K562 (cell line): ENCODE results near the gene RGS12. TPM values are rescaled to one million over a fixed set of nuclear protein-coding genes. Genes with fewer than 3 reads are reported as not detected.

Source experiments
- BRD4 ChIP-seq: fragments of 200-600 bp; sonication (generic); IDR thresholded peaks from 2 replicates; pipeline ENCODE4 v1.6.1; 2017; ENCODE audit warnings: inconsistent platforms
- CBFA2T2 ChIP-seq: fragments of 450-650 bp; conservative IDR thresholded peaks from 2 replicates; pipeline ENCODE4 v1.6.1; 2017; ENCODE audit warnings: mild to moderate bottlenecking
- CTBP1 ChIP-seq: fragments of 450-650 bp; IDR thresholded peaks from 2 replicates; pipeline ENCODE4 v1.6.1; 2016; ENCODE audit warnings: borderline replicate concordance
- DIDO1 ChIP-seq: fragments of 450-650 bp; IDR thresholded peaks from 2 replicates; pipeline ENCODE4 v1.6.1; 2016; ENCODE audit warnings: low read depth, missing biosample characterization, missing genetic modification characterization
- EGR1 ChIP-seq: fragments of 450-650 bp; conservative IDR thresholded peaks from 2 replicates; pipeline ENCODE4 v1.6.1; 2017; ENCODE audit warnings: mild to moderate bottlenecking
- ELF1 ChIP-seq: fragments of 200-800 bp; sonication (Bioruptor generic); IDR thresholded peaks from 2 replicates; pipeline ENCODE4 v1.6.1; 2016; ENCODE audit warnings: missing genetic modification characterization, missing compliant biosample characterization
- FOS ChIP-seq: IDR thresholded peaks from 3 replicates; pipeline ENCODE4 v1.6.1; 2011; ENCODE audit not compliant: insufficient read length; ENCODE audit errors: extremely low read depth
- FOXP1 ChIP-seq: sonication (generic); formaldehyde crosslinking; IDR thresholded peaks from 2 replicates; pipeline ENCODE4 v1.8.0; 2022; ENCODE audit warnings: mild to moderate bottlenecking, missing genetic modification reagents
- FUS ChIP-seq: fragments of 200-400 bp; formaldehyde crosslinking; optimal IDR thresholded peaks from 2 replicates; pipeline ENCODE3; 2017; ENCODE audit warnings: low read depth, low read length
- HNRNPL ChIP-seq: fragments of 200-400 bp; formaldehyde crosslinking; IDR thresholded peaks from 2 replicates; pipeline ENCODE4 v1.6.1; 2017; ENCODE audit warnings: low read depth, mild to moderate bottlenecking, low read length
- IFI16 ChIP-seq: fragments of 250-450 bp; sonication (Bioruptor Pico); IDR thresholded peaks from 2 replicates; pipeline ENCODE4 v2.1.2; 2022; ENCODE audit warnings: mild to moderate bottlenecking, inconsistent platforms
- KAT7 ChIP-seq: sonication (generic); formaldehyde crosslinking; IDR thresholded peaks from 2 replicates; pipeline ENCODE4 v1.8.0; 2022; ENCODE audit warnings: missing genetic modification reagents, mild to moderate bottlenecking, borderline replicate concordance
- MEIS2 ChIP-seq: fragments of 450-650 bp; IDR thresholded peaks from 2 replicates; pipeline ENCODE4 v1.6.1; 2014; ENCODE audit warnings: mild to moderate bottlenecking; ENCODE audit not compliant: partially characterized antibody
- PCBP2 ChIP-seq: fragments of 200-400 bp; formaldehyde crosslinking; IDR thresholded peaks from 2 replicates; pipeline ENCODE4 v1.6.1; 2018; ENCODE audit warnings: low read length, low read depth, mild to moderate bottlenecking, moderate library complexity; ENCODE audit not compliant: poor library complexity, severe bottlenecking
- PTTG1 ChIP-seq: fragments of 450-650 bp; IDR thresholded peaks from 2 replicates; pipeline ENCODE4 v1.6.1; 2016; ENCODE audit warnings: low read depth, mild to moderate bottlenecking, missing genetic modification characterization, missing compliant biosample characterization
- TCFL5 ChIP-seq: fragments of 250-450 bp; sonication (Bioruptor Pico); conservative IDR thresholded peaks from 2 replicates; pipeline ENCODE4 v1.6.1; 2021; ENCODE audit warnings: mild to moderate bottlenecking, moderate library complexity, matching md5 sums
- TGIF2 ChIP-seq: sonication (generic); formaldehyde crosslinking; IDR thresholded peaks from 2 replicates; pipeline ENCODE4 v1.8.1; 2022; ENCODE audit warnings: mild to moderate bottlenecking, missing genetic modification reagents, moderate library complexity
- YY1 ChIP-seq, 3 experiments: IDR thresholded peaks; 2 replicates each; pipeline ENCODE4 v1.6.1; 2011; ENCODE audit warnings: low read length in 2 of 3, mild to moderate bottlenecking in 2 of 3, moderate library complexity in 2 of 3, borderline replicate concordance in 1 of 3, control low read depth in 1 of 3, low read depth in 1 of 3; ENCODE audit not compliant: insufficient read depth in 3 of 3, insufficient replicate concordance in 2 of 3, control insufficient read depth in 1 of 3, insufficient read length in 1 of 3; ENCODE audit errors: extremely low read depth in 1 of 3
- ZNF133 ChIP-seq: fragments of 250-450 bp; sonication (Bioruptor Pico); IDR thresholded peaks from 2 replicates; pipeline ENCODE4 v1.4.0; 2020; ENCODE audit warnings: mild to moderate bottlenecking
- ZNF3 ChIP-seq: fragments of 250-450 bp; sonication (Bioruptor Pico); IDR thresholded peaks from 2 replicates; pipeline ENCODE4 v1.5.0; 2021; ENCODE audit warnings: mild to moderate bottlenecking, moderate library complexity
- polyA plus RNA-seq, 8 experiments: library from polyadenylated mRNA; depleted of rRNA in 4 of 8; stranded (reverse) in 5 of 8; unstranded in 3 of 8; fragments of >200 nt; fragmentation: Nextera tagmentation in 2 of 8; fragmentation: Illumina TruSeq in 1 of 8; extraction: Ambion mirVana in 2 of 8; extraction: Trizol in 1 of 8; gene quantifications; 2 replicates each; pipeline versions ENCODE4 v1.2.1 to v1.2.3, GENCODE V29; 2011 to 2014; ENCODE audit warnings: inconsistent platforms in 1 of 8, missing spikeins in 1 of 8
- total RNA-seq, 7 experiments: library from RNA; depleted of rRNA in 6 of 7; stranded (reverse); fragments of >200 nt in 6 of 7; fragmentation: Illumina TruSeq in 2 of 7; extraction: Trizol in 2 of 7; gene quantifications; 2 replicates each; pipeline versions ENCODE4 v1.2.1 to v1.2.3, GENCODE V29; 2011 to 2021; ENCODE audit warnings: low replicate concordance in 1 of 7
- TF ChIP-seq, protein P1 (sequence below), 2 experiments: fragments of 150-350 bp in 1 of 2; IDR thresholded peaks; 2 replicates each; pipeline ENCODE4 v1.6.1; 2012 to 2016; ENCODE audit warnings: low read depth in 2 of 2, low read length in 2 of 2, mild to moderate bottlenecking in 1 of 2, moderate library complexity in 1 of 2
- TF ChIP-seq, protein P2 (sequence below), 2 experiments: fragments of 450-650 bp in 1 of 2; sonication (generic) in 1 of 2; formaldehyde crosslinking; conservative IDR thresholded peaks; 2 replicates each; pipeline versions ENCODE4 v1.4.0 to v1.8.1; 2020 to 2022; ENCODE audit warnings: mild to moderate bottlenecking in 1 of 2, missing genetic modification reagents in 1 of 2
- TF ChIP-seq, protein P3 (sequence below): sonication (generic); formaldehyde crosslinking; IDR thresholded peaks from 2 replicates; pipeline ENCODE4 v1.8.1; 2023; ENCODE audit warnings: mild to moderate bottlenecking, missing genetic modification reagents, moderate library complexity

RGS12 gene
- total and polyA plus RNA-seq, 9 of the 15 experiments (the other 6 are each of a cell fraction or from before 2014, with no cell fraction given) = 0.30 to 8.8 (median 5.5) TPM

DNA sequence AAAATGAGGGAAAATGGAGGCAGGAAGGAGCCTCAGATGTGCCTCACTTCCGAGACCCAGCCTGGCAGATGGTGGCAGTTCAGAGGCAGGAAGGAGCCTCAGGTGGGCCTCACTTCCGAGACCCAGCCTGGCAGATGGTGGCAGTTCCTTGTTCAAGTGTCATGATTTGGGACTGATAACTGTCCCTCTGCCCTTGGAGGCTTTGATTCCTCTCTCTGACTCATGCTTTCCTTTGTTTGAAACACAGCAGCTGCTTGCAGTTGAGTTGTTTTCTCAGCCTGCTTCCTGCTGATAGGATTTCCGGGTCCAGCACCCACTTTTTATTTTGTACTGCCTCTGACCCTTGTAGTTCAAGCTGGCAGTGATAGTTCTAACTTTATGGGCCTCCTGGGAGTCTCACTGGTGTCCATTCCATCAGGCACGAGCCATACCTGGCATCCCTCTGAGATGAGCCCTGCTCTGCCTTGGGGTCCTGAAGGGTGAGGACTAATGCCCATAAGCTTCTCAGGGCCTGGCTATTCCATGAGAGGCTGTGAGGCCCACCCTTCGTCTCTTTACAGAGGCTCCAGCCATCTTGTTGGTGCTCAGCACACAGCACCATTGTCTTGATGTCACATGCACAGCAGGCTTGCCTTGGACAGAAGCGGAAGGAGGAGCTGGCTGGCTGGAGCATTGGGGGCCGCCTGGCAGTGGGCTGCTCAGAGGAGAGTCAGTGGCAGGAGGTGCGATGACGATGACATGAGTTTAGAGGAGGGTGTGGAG is 13.0 kb downstream of the RGS12 start (continued):
- TF ChIP-seq HNRNPL = no peak
- TF ChIP-seq KAT7 (CRISPR knock-in tag) = no peak
- TF ChIP-seq CTBP1 = no peak
- no peak for TF ChIP-seq ZNF133 (CRISPR knock-in tag)
- TF ChIP-seq, protein P1, sequence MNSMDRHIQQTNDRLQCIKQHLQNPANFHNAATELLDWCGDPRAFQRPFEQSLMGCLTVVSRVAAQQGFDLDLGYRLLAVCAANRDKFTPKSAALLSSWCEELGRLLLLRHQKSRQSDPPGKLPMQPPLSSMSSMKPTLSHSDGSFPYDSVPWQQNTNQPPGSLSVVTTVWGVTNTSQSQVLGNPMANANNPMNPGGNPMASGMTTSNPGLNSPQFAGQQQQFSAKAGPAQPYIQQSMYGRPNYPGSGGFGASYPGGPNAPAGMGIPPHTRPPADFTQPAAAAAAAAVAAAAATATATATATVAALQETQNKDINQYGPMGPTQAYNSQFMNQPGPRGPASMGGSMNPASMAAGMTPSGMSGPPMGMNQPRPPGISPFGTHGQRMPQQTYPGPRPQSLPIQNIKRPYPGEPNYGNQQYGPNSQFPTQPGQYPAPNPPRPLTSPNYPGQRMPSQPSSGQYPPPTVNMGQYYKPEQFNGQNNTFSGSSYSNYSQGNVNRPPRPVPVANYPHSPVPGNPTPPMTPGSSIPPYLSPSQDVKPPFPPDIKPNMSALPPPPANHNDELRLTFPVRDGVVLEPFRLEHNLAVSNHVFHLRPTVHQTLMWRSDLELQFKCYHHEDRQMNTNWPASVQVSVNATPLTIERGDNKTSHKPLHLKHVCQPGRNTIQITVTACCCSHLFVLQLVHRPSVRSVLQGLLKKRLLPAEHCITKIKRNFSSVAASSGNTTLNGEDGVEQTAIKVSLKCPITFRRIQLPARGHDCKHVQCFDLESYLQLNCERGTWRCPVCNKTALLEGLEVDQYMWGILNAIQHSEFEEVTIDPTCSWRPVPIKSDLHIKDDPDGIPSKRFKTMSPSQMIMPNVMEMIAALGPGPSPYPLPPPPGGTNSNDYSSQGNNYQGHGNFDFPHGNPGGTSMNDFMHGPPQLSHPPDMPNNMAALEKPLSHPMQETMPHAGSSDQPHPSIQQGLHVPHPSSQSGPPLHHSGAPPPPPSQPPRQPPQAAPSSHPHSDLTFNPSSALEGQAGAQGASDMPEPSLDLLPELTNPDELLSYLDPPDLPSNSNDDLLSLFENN (IDR thresholded peaks at IDR 0.05; ENCODE audit: low read depth in 2 of 2, low read length in 2 of 2) = peak in 1 of 2 experiments; percentile 45; a peak in 1 of 4 replicates
- no peak for TF ChIP-seq TCFL5 (CRISPR knock-in tag)
- TF ChIP-seq EGR1 = no peak
- TF ChIP-seq, protein P2, sequence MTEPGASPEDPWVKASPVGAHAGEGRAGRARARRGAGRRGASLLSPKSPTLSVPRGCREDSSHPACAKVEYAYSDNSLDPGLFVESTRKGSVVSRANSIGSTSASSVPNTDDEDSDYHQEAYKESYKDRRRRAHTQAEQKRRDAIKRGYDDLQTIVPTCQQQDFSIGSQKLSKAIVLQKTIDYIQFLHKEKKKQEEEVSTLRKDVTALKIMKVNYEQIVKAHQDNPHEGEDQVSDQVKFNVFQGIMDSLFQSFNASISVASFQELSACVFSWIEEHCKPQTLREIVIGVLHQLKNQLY (CRISPR knock-in tag; conservative IDR thresholded peaks at IDR 0.05) = no peak
- TF ChIP-seq ZNF3 (CRISPR knock-in tag) = no peak
- TF ChIP-seq ELF1 (tag) = peak; percentile 37; the same call in 1 of the 2 replicates
- TF ChIP-seq FOS = peak; percentile 20
- 0 out of 2 replicates have a peak, but pooled peaks have one; percentile 31 for TF ChIP-seq FOXP1 (CRISPR knock-in tag)
- TF ChIP-seq PTTG1 (tag) = no peak
- TF ChIP-seq TGIF2 (CRISPR knock-in tag) = no peak
- TF ChIP-seq, protein P3, sequence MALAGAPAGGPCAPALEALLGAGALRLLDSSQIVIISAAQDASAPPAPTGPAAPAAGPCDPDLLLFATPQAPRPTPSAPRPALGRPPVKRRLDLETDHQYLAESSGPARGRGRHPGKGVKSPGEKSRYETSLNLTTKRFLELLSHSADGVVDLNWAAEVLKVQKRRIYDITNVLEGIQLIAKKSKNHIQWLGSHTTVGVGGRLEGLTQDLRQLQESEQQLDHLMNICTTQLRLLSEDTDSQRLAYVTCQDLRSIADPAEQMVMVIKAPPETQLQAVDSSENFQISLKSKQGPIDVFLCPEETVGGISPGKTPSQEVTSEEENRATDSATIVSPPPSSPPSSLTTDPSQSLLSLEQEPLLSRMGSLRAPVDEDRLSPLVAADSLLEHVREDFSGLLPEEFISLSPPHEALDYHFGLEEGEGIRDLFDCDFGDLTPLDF = no peak
- no peak for TF ChIP-seq FUS
- TF ChIP-seq DIDO1 = no peak
- TF ChIP-seq MEIS2 = peak; percentile 14
- peak in 1 of 3 experiments; percentile 15 for TF ChIP-seq YY1 (IDR thresholded peaks at IDR 0.05; ENCODE audit: borderline replicate concordance in 1 of 3, control insufficient read depth in 1 of 3, extremely low read depth in 1 of 3, insufficient read depth in 3 of 3, insufficient read length in 1 of 3, insufficient replicate concordance in 2 of 3, low read depth in 1 of 3, low read length in 2 of 3)
- no peak for TF ChIP-seq IFI16 (CRISPR knock-in tag)
- TF ChIP-seq BRD4 = no peak
- TF ChIP-seq CBFA2T2 = peak; percentile 90
- no peak for TF ChIP-seq PCBP2
